OCI-LY7 (cell line): Measurements from ENCODE around the gene TLR9.

ENCODE experiments used
- EZH2phosphoT487 ChIP-seq: fragments of 200-600 bp; sonication (generic); IDR thresholded peaks from 2 replicates; pipeline ENCODE4 v1.6.1; 2018; ENCODE audit warnings: low read depth, borderline replicate concordance, mild to moderate bottlenecking, mixed run types, antibody characterized with exemption, low read length, moderate library complexity, mixed read lengths
- TF ChIP-seq, protein P1 (sequence below): fragments of 200-600 bp; sonication (generic); conservative IDR thresholded peaks from 2 replicates; pipeline ENCODE4 v1.5.1; 2014; ENCODE audit warnings: mild to moderate bottlenecking, antibody characterized with exemption, low read length, moderate library complexity, mixed read lengths

DNA sequence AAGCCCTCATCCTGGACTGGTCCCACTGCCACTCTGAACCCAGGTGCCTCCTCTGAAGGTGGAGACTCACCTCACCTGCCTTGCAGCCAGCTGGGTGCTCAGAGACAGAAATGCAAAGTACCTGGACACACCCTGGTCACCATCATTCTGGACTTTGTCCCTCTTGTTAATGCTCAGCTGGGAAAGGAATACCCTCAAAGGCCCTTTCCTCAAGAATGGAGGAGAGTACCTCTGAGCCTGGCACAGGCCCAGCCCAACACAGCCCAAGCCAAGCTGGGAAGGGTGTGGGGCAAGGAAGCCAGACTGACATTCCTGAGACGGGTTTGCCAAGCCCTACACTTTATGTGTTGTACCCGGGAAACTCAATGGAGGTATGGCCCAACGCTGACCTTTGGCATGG, 28.5 kb downstream of the TLR9 start:
- TF ChIP-seq, protein P1, sequence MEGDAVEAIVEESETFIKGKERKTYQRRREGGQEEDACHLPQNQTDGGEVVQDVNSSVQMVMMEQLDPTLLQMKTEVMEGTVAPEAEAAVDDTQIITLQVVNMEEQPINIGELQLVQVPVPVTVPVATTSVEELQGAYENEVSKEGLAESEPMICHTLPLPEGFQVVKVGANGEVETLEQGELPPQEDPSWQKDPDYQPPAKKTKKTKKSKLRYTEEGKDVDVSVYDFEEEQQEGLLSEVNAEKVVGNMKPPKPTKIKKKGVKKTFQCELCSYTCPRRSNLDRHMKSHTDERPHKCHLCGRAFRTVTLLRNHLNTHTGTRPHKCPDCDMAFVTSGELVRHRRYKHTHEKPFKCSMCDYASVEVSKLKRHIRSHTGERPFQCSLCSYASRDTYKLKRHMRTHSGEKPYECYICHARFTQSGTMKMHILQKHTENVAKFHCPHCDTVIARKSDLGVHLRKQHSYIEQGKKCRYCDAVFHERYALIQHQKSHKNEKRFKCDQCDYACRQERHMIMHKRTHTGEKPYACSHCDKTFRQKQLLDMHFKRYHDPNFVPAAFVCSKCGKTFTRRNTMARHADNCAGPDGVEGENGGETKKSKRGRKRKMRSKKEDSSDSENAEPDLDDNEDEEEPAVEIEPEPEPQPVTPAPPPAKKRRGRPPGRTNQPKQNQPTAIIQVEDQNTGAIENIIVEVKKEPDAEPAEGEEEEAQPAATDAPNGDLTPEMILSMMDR: no peak
- no peak for TF ChIP-seq EZH2phosphoT487
